Mesothelial cell of epicardium (in vitro differentiated cells): ENCODE measurements around the gene MEF2A. TPM values are rescaled to one million over a fixed set of nuclear protein-coding genes. Genes with fewer than 3 reads are reported as not detected.

Experiments
- DNase-seq, 2 experiments: peaks; one replicate each; pipeline ENCODE4 v3.0.0; 2021; ENCODE audit warnings: low spot score in 2 of 2; ENCODE audit not compliant: unreplicated experiment in 2 of 2
- H3K27ac Mint-ChIP-seq: 2 replicates; pipeline ENCODE4 v1.8.0; 2021; ENCODE audit warnings: mixed read lengths
- H3K27me3 Mint-ChIP-seq: 2 replicates; pipeline ENCODE4 v1.8.0; 2021; ENCODE audit warnings: low read depth, mixed read lengths
- H3K36me3 Mint-ChIP-seq: 2 replicates; pipeline ENCODE4 v1.8.0; 2021; ENCODE audit warnings: mixed read lengths
- H3K4me1 Mint-ChIP-seq: 2 replicates; pipeline ENCODE4 v1.8.0; 2021; ENCODE audit warnings: mixed read lengths
- H3K4me3 Mint-ChIP-seq: 2 replicates; pipeline ENCODE4 v1.8.0; 2021; ENCODE audit warnings: mild to moderate bottlenecking, moderate library complexity, mixed read lengths
- H3K9me3 Mint-ChIP-seq: 2 replicates; pipeline ENCODE4 v1.8.0; 2021; ENCODE audit warnings: mixed read lengths
- total RNA-seq: library from RNA; stranded (reverse); gene quantifications from 3 replicates; pipeline ENCODE4 v1.2.1, GENCODE V29; 2021
- TF ChIP-seq, protein P1 (sequence below): fragments of 200-600 bp; sonication (generic); IDR thresholded peaks from one replicate; pipeline ENCODE4 v1.5.0; 2021; ENCODE audit warnings: antibody characterized with exemption; ENCODE audit not compliant: unreplicated experiment

The MEF2A gene
- total RNA-seq, 1 donor from 2014 or later: 39.1 TPM

DNA sequence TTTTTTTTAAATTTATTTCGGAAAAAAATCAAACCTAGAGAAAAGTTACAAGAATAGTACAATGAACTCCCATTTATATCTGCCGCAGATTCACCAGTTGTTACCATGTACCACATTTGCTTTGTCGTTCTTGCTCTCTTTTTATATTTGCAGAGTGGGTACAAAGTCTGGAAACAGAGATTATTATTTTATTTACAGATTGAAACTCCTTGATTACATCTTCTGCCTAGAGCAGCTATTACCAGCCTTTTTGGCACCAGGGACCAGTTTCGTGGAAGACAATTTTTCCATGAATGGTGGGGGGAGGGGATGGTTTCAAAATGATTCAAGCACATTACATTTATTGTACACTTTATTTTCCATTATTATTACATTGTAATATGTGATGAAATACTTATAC lies 8.3 kb downstream of the MEF2A start:
- no peak overlapping the region for H3K27ac Mint-ChIP-seq
- peaks cover 6% of the 10 kb centered on the region for H3K36me3 Mint-ChIP-seq
- H3K27me3 Mint-ChIP-seq: no peaks in the 10 kb centered on the region
- peaks cover 12% of the 10 kb centered on the region for H3K4me1 Mint-ChIP-seq
- H3K4me3 Mint-ChIP-seq: no peak overlapping the region
- TF ChIP-seq, protein P1, sequence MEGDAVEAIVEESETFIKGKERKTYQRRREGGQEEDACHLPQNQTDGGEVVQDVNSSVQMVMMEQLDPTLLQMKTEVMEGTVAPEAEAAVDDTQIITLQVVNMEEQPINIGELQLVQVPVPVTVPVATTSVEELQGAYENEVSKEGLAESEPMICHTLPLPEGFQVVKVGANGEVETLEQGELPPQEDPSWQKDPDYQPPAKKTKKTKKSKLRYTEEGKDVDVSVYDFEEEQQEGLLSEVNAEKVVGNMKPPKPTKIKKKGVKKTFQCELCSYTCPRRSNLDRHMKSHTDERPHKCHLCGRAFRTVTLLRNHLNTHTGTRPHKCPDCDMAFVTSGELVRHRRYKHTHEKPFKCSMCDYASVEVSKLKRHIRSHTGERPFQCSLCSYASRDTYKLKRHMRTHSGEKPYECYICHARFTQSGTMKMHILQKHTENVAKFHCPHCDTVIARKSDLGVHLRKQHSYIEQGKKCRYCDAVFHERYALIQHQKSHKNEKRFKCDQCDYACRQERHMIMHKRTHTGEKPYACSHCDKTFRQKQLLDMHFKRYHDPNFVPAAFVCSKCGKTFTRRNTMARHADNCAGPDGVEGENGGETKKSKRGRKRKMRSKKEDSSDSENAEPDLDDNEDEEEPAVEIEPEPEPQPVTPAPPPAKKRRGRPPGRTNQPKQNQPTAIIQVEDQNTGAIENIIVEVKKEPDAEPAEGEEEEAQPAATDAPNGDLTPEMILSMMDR: no peak
- no peak for DNase-seq
- peaks cover 4% of the 10 kb centered on the region for H3K9me3 Mint-ChIP-seq

DNA sequence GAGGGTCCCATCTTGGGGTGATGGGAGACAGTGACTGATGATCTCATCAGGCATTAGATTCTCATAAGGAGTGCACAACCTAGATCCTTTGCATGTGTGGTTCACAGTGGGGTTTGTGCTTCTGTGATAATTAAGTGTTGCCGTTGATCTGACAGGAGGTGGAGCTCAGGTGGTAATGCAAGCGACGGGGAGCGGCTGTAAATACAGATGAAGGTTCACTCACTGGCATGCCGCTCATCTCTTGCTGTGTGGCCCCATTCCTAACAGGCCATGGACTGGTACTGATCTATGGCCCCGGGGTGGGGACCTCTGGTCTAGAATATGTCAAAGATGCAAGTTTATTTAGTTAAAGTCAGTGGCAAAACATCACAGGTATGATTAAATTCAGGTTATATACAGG lies 8.7 kb downstream of the MEF2A start:
- DNase-seq: no peak
- TF ChIP-seq, protein P1: no peak
- Mint-ChIP-seq H3K4me3 (no peak overlapping the region), H3K9me3 (peaks cover 4% of the 10 kb centered on the region), H3K4me1 (peaks cover 11% of the 10 kb centered on the region), H3K27ac (no peak overlapping the region), H3K27me3 (no peaks in the 10 kb centered on the region), H3K36me3 (peaks cover 6% of the 10 kb centered on the region)

GRCh38 chr15:99578809-99579208 lies 13.0 kb downstream of the MEF2A start:
- Mint-ChIP-seq H3K4me1 (peaks cover 23% of the 10 kb centered on the region), H3K9me3 (peaks cover 4% of the 10 kb centered on the region), H3K27me3 (no peaks in the 10 kb centered on the region), H3K36me3 (peaks cover 6% of the 10 kb centered on the region), H3K4me3 (no peak overlapping the region), H3K27ac (no peak overlapping the region)
- DNase-seq: no peak
- TF ChIP-seq, protein P1: no peak

GRCh38 chr15:99580076-99580475 lies 14.3 kb downstream of the MEF2A start:
- H3K9me3 Mint-ChIP-seq: peaks cover 12% of the 10 kb centered on the region
- H3K36me3 Mint-ChIP-seq: peaks cover 8% of the 10 kb centered on the region
- no peak overlapping the region for H3K4me3 Mint-ChIP-seq
- H3K27me3 Mint-ChIP-seq: no peaks in the 10 kb centered on the region
- peaks cover 23% of the 10 kb centered on the region for H3K4me1 Mint-ChIP-seq
- TF ChIP-seq, protein P1: no peak
- H3K27ac Mint-ChIP-seq: no peak overlapping the region
- no peak for DNase-seq

GRCh38 chr15:99582508-99582960 lies 16.8 kb downstream of the MEF2A start:
- H3K27ac Mint-ChIP-seq: peak overlapping the region; percentile 4
- H3K9me3 Mint-ChIP-seq: peaks cover 28% of the 10 kb centered on the region
- no peaks in the 10 kb centered on the region for H3K27me3 Mint-ChIP-seq
- peaks cover 24% of the 10 kb centered on the region for H3K36me3 Mint-ChIP-seq
- no peak for DNase-seq
- peaks cover 23% of the 10 kb centered on the region for H3K4me1 Mint-ChIP-seq
- TF ChIP-seq, protein P1: no peak
- H3K4me3 Mint-ChIP-seq: no peak overlapping the region

DNA sequence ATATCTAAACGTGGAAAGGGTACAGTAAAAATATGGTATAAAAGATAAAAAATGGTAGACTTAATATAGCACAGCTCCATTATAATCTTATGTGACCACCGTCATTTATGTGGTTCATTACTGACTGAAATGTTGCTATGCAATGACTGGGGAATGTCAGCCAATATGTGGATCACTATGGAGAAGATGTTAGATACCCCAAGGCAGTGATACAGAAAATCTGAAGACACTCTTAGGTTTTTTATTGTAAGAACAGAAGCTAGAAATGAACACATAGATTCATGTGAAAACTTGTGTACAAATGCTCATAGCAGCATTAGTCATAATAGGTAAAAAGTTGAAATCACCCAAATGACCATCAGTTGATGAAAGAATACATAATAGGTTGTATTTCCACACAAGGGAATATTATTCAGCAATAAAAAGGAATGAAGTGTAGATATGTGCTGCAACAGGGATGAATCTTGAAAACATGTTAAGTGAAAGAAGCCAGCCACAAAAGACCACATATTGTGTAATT lies 18.4 kb downstream of the MEF2A start:
- peaks cover 32% of the 10 kb centered on the region for H3K9me3 Mint-ChIP-seq
- peaks cover 18% of the 10 kb centered on the region for H3K4me1 Mint-ChIP-seq

More for the DNA sequence above, 18.4 kb downstream of the MEF2A start:
- H3K4me3 Mint-ChIP-seq: no peak overlapping the region
- no peak overlapping the region for H3K27ac Mint-ChIP-seq
- peaks cover 32% of the 10 kb centered on the region for H3K36me3 Mint-ChIP-seq
- DNase-seq: no peak
- TF ChIP-seq, protein P1: no peak
- no peaks in the 10 kb centered on the region for H3K27me3 Mint-ChIP-seq
